Measurements from ENCODE around the gene OPRPN. TPM values are rescaled to one million over a fixed set of nuclear protein-coding genes. Genes with fewer than 3 reads are reported as not detected.

OPRPN gene
- total RNA-seq (2014; rRNA removed; shearing (Covaris generic); ENCODE audit: low replicate concordance): not detected in 2 replicates

GRCh38 chr4:70397580-70397979 lies at the start of gene OPRPN:
Gene OPRPN, plus strand, starts transcription at chr4:70397940. Its CDS starts 1,346 bp downstream, at chr4:70399286.
- in situ Hi-C loops (cut with HindIII; ENCODE audit: low pct_unique_long_range_greater_than_20kb, low sequenced_read_pairs): no loop called here
- DNase-seq (ENCODE audit: low read depth): no peak

- in situ Hi-C loops (cut with HindIII; ENCODE audit: low pct_unique_long_range_greater_than_20kb, low sequenced_read_pairs): no loop called here
- DNase-seq (ENCODE audit: low read depth): no peak
Observed at GRCh38 chr4:70356185-70356584, 41.6 kb upstream of the OPRPN start.

- DNase-seq (ENCODE audit: low read depth): no peak
- in situ Hi-C loops (cut with HindIII; ENCODE audit: low pct_unique_long_range_greater_than_20kb, low sequenced_read_pairs): no loop called here
Observed at GRCh38 chr4:70359115-70359661, 38.6 kb upstream of the OPRPN start.

GRCh38 chr4:70360460-70360859 lies 37.3 kb upstream of the OPRPN start, which contains the start of gene SMR3A:
Gene SMR3A, plus strand, starts transcription at chr4:70360760. Its CDS starts 1,356 bp downstream, at chr4:70362116.
- in situ Hi-C loops (cut with HindIII; ENCODE audit: low pct_unique_long_range_greater_than_20kb, low sequenced_read_pairs): no loop called here
- no peak for DNase-seq (ENCODE audit: low read depth)

- DNase-seq (ENCODE audit: low read depth): no peak
- in situ Hi-C loops (cut with HindIII; ENCODE audit: low pct_unique_long_range_greater_than_20kb, low sequenced_read_pairs): no loop called here
Observed at GRCh38 chr4:70364002-70364401, 33.7 kb upstream of the OPRPN start.

- in situ Hi-C loops (cut with HindIII; ENCODE audit: low pct_unique_long_range_greater_than_20kb, low sequenced_read_pairs): no loop called here
Observed at GRCh38 chr4:70365479-70365878, 32.3 kb upstream of the OPRPN start.

GRCh38 chr4:70367813-70368212 lies 29.9 kb upstream of the OPRPN start:
- DNase-seq (ENCODE audit: low read depth): no peak
- in situ Hi-C loops (cut with HindIII; ENCODE audit: low pct_unique_long_range_greater_than_20kb, low sequenced_read_pairs): no loop called here

More at GRCh38 chr4:70365479-70365878, 32.3 kb upstream of the OPRPN start:
- DNase-seq (ENCODE audit: low read depth): no peak

- in situ Hi-C loops (cut with HindIII; ENCODE audit: low pct_unique_long_range_greater_than_20kb, low sequenced_read_pairs): no loop called here
- DNase-seq (ENCODE audit: low read depth): no peak
Observed at GRCh38 chr4:70371987-70372386, 25.8 kb upstream of the OPRPN start.

GRCh38 chr4:70372760-70373159 lies 25.0 kb upstream of the OPRPN start:
- DNase-seq (ENCODE audit: low read depth): no peak
- in situ Hi-C loops (cut with HindIII; ENCODE audit: low pct_unique_long_range_greater_than_20kb, low sequenced_read_pairs): no loop called here

GRCh38 chr4:70380578-70380977 lies 17.2 kb upstream of the OPRPN start:
- in situ Hi-C loops (cut with HindIII; ENCODE audit: low pct_unique_long_range_greater_than_20kb, low sequenced_read_pairs): no loop called here
- DNase-seq (ENCODE audit: low read depth): no peak

GRCh38 chr4:70382691-70383181 lies 15.0 kb upstream of the OPRPN start, which contains the start of gene SMR3B:
Gene SMR3B, plus strand, starts transcription at chr4:70383131. Its CDS starts 1,380 bp downstream, at chr4:70384511.
- in situ Hi-C loops (cut with HindIII; ENCODE audit: low pct_unique_long_range_greater_than_20kb, low sequenced_read_pairs): no loop called here
- no peak for DNase-seq (ENCODE audit: low read depth)

GRCh38 chr4:70392057-70392776 lies 5.5 kb upstream of the OPRPN start:
- no peak for DNase-seq (ENCODE audit: low read depth)
- in situ Hi-C loops (cut with HindIII; ENCODE audit: low pct_unique_long_range_greater_than_20kb, low sequenced_read_pairs): no loop called here

- peak; percentile 10 for DNase-seq (ENCODE audit: low read depth)
Observed at GRCh38 chr4:70399319-70399718, 1.6 kb downstream of the OPRPN start.

GRCh38 chr4:70402762-70403161 lies 5.0 kb downstream of the OPRPN start:
- DNase-seq (ENCODE audit: low read depth): no peak
- in situ Hi-C loops (cut with HindIII; ENCODE audit: low pct_unique_long_range_greater_than_20kb, low sequenced_read_pairs): no loop called here

More at GRCh38 chr4:70399319-70399718, 1.6 kb downstream of the OPRPN start:
- in situ Hi-C loops (cut with HindIII; ENCODE audit: low pct_unique_long_range_greater_than_20kb, low sequenced_read_pairs): no loop called here

- DNase-seq (ENCODE audit: low read depth): peak; percentile 44
Observed at GRCh38 chr4:70405765-70406164, 8.0 kb downstream of the OPRPN start.

GRCh38 chr4:70425306-70425705 lies 27.6 kb downstream of the OPRPN start:
- in situ Hi-C loops (cut with HindIII; ENCODE audit: low pct_unique_long_range_greater_than_20kb, low sequenced_read_pairs): no loop called here
- DNase-seq (ENCODE audit: low read depth): no peak

More at GRCh38 chr4:70405765-70406164, 8.0 kb downstream of the OPRPN start:
- in situ Hi-C loops (cut with HindIII; ENCODE audit: low pct_unique_long_range_greater_than_20kb, low sequenced_read_pairs): no loop called here

GRCh38 chr4:70426789-70427188 lies 29.0 kb downstream of the OPRPN start:
- no peak for DNase-seq (ENCODE audit: low read depth)

GRCh38 chr4:70437197-70437596 lies 39.5 kb downstream of the OPRPN start:
- in situ Hi-C loops (cut with HindIII; ENCODE audit: low pct_unique_long_range_greater_than_20kb, low sequenced_read_pairs): no loop called here
- DNase-seq (ENCODE audit: low read depth): no peak

More at GRCh38 chr4:70426789-70427188, 29.0 kb downstream of the OPRPN start:
- in situ Hi-C loops (cut with HindIII; ENCODE audit: low pct_unique_long_range_greater_than_20kb, low sequenced_read_pairs): no loop called here

GRCh38 chr4:70442474-70442873 lies 44.7 kb downstream of the OPRPN start:
- in situ Hi-C loops (cut with HindIII; ENCODE audit: low pct_unique_long_range_greater_than_20kb, low sequenced_read_pairs): no loop called here
- no peak for DNase-seq (ENCODE audit: low read depth)

Measured in Caki2 (cell line).